OCI-LY7 (cell line): ENCODE measurements around the gene PTPRJ.

Experiments
- CTCF ChIP-seq: fragments of 200-600 bp; sonication (generic); conservative IDR thresholded peaks from 2 replicates; pipeline ENCODE4 v1.5.1; 2014; ENCODE audit warnings: mild to moderate bottlenecking, antibody characterized with exemption, low read length, moderate library complexity, mixed read lengths
- EZH2phosphoT487 ChIP-seq: fragments of 200-600 bp; sonication (generic); IDR thresholded peaks from 2 replicates; pipeline ENCODE4 v1.6.1; 2018; ENCODE audit warnings: low read depth, borderline replicate concordance, mild to moderate bottlenecking, mixed run types, antibody characterized with exemption, low read length, moderate library complexity, mixed read lengths

DNA sequence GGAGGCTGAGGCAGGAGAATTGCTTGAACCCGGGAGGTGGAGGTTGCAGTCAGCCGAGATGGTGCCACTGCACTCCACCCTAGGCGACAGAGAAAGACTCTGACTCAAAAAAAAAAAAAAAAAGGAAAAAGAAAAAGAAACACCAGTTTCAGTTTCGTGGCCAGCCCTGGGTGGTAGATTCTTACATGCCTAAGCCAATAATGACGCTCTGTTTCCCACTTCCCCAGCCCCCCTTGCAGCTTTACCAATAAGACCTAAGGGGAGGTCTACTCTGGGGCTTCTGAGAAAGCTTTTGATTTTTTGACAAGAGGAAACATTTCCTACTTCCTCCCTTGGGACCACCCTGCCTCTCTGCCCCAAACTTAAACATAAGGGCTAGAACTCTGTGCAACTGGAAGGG is 30.0 kb upstream of the PTPRJ start:
- TF ChIP-seq CTCF = no peak
- no peak for TF ChIP-seq EZH2phosphoT487
